GM21515 (cell line): ENCODE data around the gene LYZL1.
"Not testable (repeated sequence)": the region's sequence is repeated elsewhere in the genome, so short reads cannot be mapped to it uniquely, and the experiment has no call there.

Source experiments
- ATAC-seq: cut with Tn5 transposase; IDR thresholded peaks from one replicate; pipeline ENCODE4 v1.9.1; 2021; ENCODE audit not compliant: unreplicated experiment

The LYZL1 gene

DNA sequence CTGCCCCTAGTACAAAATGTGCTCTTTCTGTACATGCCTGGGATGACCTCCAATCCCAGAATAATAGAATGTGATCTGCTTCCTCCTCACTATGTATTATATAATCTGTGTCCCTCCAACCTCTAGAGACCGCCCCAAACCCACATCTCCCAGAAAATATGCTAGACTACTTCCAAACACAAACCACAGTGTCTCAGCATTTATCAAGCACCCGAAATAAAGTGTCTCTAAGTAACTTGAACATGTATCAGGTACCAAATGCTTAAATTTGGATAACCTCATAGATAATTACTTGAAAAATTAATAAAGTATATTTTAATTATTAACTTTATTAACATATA, 16.1 kb downstream of the LYZL1 start:
- no peak for ATAC-seq

DNA sequence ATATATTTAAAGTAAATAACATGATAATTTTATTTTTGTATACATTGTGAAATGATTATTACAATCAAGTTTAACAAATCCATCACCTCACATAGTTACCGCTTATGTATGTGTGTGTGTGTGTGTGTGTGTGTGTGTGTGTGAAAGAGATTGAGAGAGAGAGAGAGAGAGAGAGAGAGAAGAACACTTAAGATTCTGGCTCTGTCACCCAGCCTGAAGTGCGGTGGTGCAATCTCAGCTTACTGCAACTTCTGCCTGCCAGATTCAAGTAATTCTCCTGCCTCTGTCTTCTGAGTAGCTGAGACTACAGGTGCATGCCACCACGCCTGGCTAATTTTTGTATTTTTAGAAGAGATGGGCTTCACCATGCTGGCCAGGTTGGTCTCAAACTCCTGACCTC, 17.8 kb downstream of the LYZL1 start:
- no peak for ATAC-seq

DNA sequence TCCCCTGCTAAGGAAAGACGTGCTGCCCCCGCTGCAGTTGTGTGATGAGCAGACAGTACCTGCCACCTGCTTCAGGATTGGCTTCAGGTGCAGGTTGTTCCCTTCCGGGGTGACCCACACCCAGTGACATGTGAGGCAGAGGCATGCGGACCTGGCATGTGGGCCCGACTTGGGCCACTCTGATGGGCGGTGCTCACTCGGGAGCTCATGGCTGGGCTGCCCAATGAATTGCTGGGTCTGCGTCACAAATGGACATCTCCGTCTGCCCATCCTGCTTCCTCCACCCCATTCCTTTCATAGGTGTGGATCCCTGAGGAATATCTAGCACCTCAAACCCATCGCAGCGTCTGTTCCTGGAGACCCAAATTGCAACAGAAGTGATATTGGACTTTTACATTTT, 19.3 kb downstream of the LYZL1 start:
- not testable (repeated sequence) for ATAC-seq

DNA sequence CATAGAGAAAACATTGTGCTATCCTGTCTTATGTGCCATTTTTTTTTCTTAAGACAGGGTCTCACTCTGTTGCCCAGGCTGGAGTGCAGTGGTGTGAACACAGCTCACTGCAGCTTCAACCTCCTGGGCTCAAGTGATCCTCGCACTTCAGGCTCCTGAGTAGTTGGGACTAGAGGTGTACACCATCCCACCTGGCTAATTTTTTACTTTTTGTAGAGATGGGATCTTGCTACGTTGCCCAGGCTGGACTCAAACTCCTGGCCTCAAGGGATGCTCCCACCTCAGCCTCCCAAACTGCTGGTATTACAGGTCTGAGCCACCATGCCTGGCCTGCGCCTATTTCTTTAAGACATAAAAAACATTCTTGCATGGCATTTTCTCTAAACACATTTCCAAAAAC, 20.6 kb downstream of the LYZL1 start:
- no peak for ATAC-seq

DNA sequence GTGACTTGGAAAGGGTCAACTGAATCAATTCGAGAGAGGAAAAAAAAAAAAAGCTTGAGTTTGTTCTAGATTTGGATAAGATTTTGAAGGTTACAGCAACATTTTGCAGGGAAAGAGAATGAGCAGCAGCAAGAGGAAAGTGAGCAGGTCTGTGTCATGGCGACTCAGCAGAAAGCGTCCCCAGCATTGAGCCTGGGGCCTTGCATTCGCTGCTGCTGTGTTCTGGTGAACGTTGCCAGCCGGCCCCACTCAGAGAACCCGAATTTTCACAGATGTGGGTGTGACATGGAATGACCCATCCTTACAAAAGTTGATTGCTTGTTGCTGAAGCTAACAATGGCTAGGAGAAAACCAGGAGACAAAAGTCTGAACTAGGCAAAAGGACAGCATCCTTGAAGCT, 21.6 kb downstream of the LYZL1 start:
- ATAC-seq = not testable (repeated sequence)

DNA sequence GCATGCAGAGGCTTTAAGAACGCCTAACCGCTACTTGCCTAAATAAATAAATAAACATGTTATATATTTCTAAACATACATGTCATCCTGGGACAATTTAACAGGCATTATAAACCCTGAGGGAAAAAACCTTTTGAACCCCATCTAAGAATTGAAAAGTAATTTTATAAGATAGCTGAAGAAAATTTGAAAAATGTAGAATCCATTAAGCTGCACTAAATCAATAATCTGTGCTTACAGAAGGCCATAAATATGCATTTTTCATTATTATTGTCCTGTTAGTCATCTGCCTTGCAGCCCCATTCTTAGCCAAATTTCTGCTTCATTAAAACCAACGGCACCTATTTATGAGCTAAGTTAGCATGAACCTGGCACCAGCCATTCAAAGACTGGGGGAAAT, 24.2 kb downstream of the LYZL1 start:
- ATAC-seq = no peak

DNA sequence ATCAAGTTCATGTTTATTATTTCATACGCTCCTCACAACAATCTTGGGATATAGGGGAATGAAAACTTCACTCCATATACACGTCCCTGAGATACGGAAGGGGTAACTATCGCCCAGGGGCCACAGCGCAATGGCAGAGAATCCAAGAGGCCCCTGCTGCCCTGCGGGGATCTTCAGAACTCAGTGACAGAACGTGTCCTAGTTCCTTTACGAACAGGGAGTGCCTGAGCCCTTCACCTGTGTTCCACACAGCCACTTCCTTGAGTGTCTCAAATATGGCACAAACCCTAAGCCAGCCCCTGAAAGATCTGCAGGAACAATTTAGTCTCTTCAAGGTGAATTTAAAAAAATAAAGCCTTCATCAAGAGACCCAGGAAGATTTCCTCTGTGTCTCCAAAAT, 25.9 kb downstream of the LYZL1 start:
- no peak for ATAC-seq

DNA sequence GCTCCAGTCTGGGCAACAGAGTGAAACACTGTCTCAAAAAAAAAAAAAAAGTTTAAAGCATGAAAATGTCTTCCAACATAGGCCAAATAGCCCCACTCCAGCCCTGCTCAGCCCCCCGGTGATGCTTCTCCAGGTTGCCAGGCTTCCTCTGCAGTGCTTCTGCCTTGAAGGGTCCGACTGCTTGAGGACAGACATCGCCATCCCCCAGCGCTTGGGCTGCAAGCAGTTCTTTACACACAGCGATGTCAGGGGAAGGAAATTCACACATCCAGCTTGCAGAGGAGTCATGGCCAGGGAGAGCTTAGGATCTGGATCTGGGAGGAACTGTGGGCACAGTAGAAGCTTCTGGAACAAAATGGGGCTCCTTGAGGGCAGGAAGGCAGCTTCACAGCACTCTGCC, 26.9 kb downstream of the LYZL1 start:
- ATAC-seq = no peak

DNA sequence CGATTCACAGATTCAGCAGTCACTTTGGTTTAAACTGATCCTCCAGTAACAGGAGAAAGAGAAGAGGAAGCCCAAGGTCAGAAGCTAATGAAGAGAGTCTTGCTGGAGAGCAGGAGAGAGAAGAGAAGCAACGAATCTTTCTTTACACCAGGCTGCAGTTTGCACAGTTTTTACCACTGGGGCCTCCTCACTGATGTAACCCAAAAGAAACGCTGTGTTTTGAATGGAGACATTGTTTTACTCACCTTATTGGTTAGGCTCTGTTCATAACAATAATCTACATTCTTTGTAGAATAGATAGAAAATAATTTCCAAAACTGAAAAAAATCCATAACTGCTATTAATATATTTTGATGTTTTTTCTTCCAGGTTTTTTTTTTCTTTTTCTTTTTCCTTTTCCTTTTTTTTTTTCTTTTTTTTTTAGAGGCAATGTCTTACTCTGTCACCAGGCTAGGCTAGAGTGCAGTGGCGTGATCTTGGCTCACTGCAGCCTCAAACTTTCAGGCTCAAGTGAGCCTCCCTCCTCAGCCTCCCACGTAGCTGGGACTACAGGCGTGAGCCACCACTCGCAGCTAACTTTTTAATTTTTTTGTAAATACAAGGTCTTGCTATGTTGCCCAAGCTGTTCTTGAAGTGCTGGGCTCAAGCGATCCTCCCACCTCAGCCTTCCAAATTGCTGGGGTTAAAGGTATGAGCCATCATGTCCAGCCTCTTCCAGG, 27.6 kb downstream of the LYZL1 start:
- no peak for ATAC-seq

DNA sequence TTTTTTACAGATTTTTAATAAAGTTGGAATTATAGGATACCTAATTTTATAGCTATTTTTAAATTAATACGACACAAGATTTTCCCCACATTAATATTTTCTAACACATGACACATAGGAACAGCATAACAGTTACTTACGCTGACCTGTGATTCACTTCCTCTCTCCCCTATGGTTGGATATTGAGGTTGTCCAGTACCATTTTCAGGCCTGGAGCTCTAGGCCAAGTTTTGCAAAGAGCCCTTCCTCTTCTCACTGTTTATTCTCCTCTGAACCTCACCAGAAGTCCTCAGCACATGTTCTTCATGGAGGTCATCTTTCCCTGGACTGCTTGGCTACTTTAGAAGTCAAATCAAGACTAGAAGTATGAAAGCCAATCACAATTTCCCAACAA, 28.2 kb downstream of the LYZL1 start:
- no peak for ATAC-seq

DNA sequence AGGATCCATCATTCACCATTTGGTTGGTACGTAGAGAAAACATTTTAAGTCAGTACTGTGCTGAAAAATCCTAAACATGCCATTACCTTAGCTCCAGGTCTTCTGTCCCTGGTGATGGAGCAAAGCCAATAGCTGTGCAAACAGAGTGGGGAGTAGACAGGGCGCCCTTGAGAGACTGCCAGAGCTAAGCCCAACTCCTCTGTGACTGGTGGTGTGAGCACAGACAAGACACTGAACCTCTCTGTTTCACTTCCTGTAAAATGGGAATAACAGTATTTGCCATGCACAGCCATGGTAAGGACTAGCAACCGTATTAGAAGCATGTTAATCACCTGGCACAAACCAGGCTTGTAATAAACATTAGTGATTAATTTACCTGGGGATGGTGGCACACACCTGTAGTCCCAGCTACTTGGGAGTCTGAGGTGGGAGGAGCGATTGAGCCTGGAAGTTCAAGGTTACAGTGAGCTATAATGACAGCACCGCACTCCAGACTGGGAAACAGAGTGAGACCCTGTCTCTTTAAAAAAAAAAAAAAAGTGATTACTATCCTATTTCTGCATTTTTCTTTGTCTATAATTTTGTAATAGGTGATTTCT, 28.7 kb downstream of the LYZL1 start:
- no peak for ATAC-seq

DNA sequence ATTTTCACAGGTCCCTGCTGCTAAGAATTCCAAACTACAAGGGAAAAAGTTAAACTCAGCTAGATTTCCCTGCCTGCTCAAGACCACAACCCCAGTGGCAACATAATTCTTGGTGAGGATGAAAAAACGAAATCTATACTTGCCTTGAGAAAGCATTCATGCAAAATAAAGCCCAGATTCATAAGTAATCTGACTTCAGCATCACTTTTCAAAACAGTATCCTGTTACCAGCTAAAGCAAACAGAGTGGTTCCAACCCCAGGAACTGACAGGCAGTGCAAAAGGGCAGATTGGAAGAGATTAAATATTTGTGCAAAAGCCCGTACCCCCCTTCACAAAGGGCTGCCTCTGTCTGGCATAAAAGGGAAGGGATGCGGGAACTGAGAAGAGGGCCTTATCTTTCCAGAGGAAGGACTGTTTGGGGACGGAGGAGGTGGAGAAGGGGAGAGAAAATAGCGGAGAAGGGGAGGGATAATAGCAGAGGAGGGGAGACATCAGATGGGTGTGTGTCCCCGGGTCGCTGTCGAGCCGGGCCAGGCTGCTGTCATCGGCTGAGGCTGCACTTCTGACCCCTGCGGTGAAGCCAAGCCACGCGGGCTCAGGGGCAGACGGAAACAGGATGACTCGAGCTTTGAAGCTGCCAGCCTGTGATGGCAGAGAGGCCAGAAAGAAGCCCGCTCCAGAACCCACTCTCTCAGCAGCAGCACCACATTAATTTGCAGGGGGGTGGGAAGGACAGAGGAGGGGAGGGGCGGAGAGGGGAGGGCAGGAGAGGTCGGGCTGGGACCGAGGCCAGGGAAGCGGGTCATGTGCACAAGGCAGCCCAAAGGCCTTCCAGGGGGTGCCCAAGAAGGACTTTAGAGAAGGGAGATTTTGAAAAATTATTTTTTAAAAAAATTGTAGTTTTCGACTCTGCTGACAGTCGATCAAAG, 29.5 kb downstream of the LYZL1 start:
- not testable (repeated sequence) for ATAC-seq

DNA sequence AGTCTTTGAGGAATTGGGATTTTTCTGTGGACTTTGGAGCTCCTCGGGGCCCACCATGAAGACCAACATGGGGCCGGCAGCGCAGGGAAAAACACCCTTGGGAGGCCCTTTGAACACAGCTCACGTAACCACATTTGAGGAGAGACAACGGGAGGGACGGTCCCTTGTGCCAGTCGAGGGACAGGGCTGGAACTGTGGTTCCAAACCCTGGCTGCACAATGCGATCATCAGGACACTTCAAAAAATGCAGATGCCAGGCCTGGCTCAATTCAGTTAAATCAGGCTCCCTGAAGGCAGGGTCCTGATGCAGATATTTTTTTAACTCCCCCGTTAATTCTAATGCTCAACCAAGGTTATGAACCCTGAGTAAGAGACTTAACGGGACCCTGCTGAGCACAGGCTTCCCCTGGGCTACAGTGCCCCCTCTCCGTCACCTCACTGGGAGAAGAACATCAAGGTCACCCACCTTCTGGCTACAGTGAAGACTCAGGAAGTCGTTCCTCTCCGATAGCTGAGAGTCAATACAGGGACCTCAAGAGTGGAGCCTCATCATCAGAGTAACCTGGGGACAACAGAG, 30.4 kb downstream of the LYZL1 start:
- ATAC-seq = no peak

DNA sequence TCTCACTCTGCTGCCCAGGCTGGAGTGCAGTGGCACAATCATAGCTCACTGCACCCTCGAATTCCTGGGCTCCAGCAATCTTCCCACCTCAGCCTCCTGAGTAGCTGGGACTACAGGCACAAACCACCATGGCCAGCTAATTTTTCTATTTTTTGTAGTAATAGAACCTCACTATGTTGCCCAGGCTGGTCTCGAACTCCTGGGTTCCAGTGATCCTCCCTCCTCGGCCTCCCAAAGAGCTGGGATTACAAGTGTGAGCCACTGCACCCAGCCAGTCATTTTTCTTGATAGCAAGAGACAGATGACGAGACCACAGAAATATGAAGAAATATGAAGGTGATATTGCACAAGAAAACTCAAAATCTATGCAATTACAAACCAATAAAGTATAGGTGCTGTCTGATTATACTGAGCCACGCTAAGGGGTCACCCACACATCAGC, 31.8 kb downstream of the LYZL1 start:
- not testable (repeated sequence) for ATAC-seq

DNA sequence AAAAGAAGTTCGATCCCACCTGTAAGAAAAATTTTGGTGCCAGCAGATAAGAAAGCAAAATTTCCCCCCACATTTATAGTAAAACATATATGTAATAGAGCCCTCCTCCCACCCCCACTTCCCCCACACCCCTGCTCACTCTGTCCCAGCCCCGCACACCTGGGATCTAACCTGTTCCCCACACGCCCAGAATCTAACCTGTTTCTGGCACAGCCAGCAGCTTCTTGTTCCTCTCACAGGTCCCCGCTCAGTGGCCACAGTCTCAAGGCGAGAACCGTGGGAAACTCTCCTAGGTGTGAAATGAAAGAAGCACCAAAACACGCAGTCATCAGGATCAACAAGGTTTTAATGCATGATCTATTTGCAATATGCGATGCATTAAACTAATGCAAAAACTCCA, 32.8 kb downstream of the LYZL1 start:
- ATAC-seq = no peak

DNA sequence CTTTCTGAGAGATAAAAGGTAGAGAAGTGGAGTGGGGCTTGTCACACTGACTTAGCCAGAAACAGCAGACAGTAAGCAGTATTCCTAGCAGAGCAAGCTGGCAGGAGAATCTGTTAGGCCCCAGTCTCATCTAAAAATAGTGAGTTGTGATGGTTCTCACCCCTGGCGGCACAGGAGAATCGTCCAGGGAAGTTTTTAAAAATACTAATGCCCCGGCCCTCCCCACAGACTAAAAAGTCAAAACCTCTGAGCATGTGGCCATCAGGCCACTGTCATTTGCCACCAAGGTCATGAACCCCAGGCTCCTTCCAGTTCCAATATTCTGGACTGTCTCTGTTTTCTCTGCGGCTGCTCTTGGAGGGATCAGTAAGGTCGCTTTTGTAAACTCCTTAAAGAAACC, 34.0 kb downstream of the LYZL1 start:
- ATAC-seq = no peak

DNA sequence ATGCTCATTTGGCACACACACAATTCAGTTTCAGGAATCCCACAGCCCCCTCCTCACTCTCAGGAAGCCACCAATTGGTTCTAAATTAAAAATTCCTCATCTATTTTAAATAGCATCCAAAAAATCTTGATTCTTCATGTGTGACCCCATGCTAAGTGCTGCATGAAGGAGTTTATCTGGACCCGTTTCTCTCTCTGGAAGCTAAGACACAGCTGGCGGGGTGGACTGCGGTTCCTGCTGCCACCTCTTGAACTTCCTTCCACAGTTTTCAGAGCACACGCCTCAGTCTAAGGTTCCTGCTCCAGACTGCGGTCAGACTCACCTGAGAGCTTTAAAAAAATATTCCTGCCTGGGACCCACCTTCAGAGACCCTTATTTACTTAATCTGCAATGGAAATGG, 34.5 kb downstream of the LYZL1 start:
- ATAC-seq = no peak

DNA sequence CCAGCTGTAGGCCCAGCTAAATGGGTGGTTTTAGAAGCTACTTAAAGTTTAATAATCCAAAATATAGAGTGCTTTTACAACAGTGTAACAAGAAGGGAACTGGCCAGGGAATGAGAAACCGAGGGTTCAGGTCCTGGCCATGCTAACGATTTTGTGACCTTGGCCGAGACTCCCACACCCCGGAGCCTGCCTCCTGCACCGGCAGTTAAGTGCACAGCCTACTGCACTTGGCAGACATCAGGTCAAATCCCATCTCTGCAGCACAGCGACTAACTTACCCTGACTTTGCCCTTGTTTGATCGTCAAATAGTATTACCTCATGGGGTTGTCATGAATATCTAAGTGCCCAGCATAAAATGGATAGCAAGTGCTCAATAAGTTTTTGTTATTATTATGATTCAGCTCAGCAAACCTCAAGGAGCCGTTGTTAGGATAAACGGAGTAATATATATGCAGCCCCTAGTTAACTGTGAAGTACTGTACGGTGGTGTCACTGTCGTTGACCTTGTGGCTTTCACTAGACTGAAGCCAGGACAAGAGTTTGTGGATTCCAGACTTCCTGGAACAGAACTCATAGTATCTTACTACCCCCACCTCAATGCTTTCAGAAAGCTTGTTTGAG, 35.5 kb downstream of the LYZL1 start:
- ATAC-seq = no peak

DNA sequence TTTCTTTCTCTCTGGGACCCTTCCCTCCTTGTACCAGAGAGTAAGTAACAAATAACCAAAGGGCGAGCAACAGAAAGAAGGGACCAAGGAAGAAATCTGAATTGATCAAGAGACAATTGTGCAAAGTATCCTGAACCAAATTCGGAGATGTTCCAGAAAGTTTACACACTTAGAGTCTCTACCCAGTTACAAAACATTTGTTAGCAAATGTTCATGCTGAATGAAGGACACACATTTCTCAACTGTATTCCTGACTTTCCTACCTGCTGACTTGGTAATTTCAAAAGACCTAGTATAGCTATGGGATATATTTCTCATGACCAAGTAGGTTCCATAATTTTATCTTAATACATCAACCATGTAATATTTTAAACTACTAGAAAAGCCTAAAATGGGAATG, 37.4 kb downstream of the LYZL1 start:
- no peak for ATAC-seq

DNA sequence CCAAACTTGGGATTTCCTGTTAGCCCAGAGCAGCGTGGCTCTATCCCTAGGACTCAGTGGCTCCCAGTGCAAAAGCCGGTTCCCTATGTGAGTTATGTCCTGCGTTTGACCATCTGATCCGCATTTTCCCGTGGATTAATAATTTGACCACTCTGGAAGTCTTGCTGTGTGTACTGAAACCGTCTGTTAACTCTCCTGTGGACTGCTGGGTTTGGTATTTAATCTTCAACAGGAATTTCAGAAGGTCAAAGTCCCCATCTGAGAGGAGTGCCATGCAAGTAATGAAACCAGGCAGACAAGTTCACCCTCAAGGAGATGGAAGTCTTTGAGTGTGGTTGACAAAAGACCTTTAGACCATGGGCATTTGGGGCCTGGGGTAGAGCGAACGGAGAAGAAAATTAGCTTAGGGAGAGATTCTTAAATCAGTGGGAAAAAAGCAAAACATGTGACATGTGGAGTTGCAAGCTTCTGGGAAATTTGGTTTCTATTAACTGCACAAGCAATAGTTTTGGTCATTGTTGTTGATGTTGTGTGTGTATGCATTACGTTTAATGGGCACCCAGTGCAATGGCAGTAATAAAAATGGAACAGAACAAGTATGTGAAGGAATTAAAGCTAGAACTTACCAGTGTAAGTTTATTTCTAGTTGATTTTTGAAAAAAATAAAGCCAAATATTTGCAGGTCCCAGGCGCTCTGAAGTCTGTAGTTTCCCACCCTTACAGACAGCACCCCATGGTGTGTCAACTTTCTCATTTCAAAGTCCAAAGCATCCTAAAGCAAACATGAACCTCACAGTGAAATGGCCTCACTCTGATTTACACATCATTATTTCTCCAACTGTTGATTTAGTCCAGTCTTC, 38.2 kb downstream of the LYZL1 start:
- no peak for ATAC-seq
